K562 (cell line): ENCODE data around the gene CYBRD1. TPM values are rescaled to one million over a fixed set of nuclear protein-coding genes. Genes with fewer than 3 reads are reported as not detected.

Source experiments
- DACH1 ChIP-seq: fragments of 450-650 bp; IDR thresholded peaks from 2 replicates; pipeline ENCODE4 v1.6.1; 2018; ENCODE audit not compliant: partially characterized antibody
- ELF2 ChIP-seq: fragments of 250-450 bp; sonication (Bioruptor Pico); IDR thresholded peaks from 2 replicates; pipeline ENCODE4 v1.5.0; 2021; ENCODE audit warnings: mild to moderate bottlenecking
- MAZ ChIP-seq, 2 experiments: fragments of 450-650 bp in 1 of 2; sonication (generic) in 1 of 2; formaldehyde crosslinking; IDR thresholded peaks in 1 of 2; conservative IDR thresholded peaks in 1 of 2; 2 replicates each; pipeline versions ENCODE4 v1.4.0 to v1.5.0; 2020; ENCODE audit warnings: mild to moderate bottlenecking in 1 of 2, missing genetic modification reagents in 1 of 2
- MTF1 ChIP-seq: fragments of 250-450 bp; sonication (Bioruptor Pico); IDR thresholded peaks from 2 replicates; pipeline ENCODE4 v1.9.0; 2021; ENCODE audit warnings: moderate library complexity, mild to moderate bottlenecking, inconsistent platforms, borderline replicate concordance
- NR2C1 ChIP-seq, 2 experiments: fragments of 450-650 bp; IDR thresholded peaks; 2 replicates each; pipeline ENCODE4 v1.6.1; 2017; ENCODE audit warnings: mild to moderate bottlenecking in 2 of 2, antibody characterized with exemption in 1 of 2, inconsistent platforms in 1 of 2, missing compliant biosample characterization in 1 of 2, missing genetic modification characterization in 1 of 2
- SLC30A9 ChIP-seq: fragments of 250-450 bp; sonication (Bioruptor Pico); IDR thresholded peaks from 2 replicates; pipeline ENCODE4 v1.8.0; 2022; ENCODE audit warnings: mild to moderate bottlenecking, moderate library complexity
- TAF1 ChIP-seq: IDR thresholded peaks from 2 replicates; pipeline ENCODE4 v1.6.1; 2011; ENCODE audit warnings: mild to moderate bottlenecking, low read length, moderate library complexity; ENCODE audit not compliant: insufficient read depth, control insufficient read depth, severe bottlenecking; ENCODE audit errors: extremely low read depth
- TAF15 ChIP-seq: fragments of 200-400 bp; formaldehyde crosslinking; IDR thresholded peaks from 2 replicates; pipeline ENCODE4 v1.6.1; 2017; ENCODE audit warnings: mild to moderate bottlenecking, low read depth, low read length, moderate library complexity
- ZBED1 ChIP-seq: IDR thresholded peaks from 2 replicates; pipeline ENCODE4 v1.6.1; 2014
- ZFP30 ChIP-seq: fragments of 250-450 bp; sonication (Bioruptor Pico); IDR thresholded peaks from 2 replicates; pipeline ENCODE4 v1.8.0; 2022; ENCODE audit warnings: moderate library complexity, mild to moderate bottlenecking, inconsistent platforms, borderline replicate concordance
- ZNF311 ChIP-seq: fragments of 250-450 bp; sonication (Bioruptor Pico); IDR thresholded peaks from 2 replicates; pipeline ENCODE4 v1.4.0; 2020; ENCODE audit warnings: mild to moderate bottlenecking, moderate library complexity
- ZNF407 ChIP-seq: fragments of 450-650 bp; IDR thresholded peaks from 2 replicates; pipeline ENCODE4 v1.6.1; 2016; ENCODE audit warnings: low read depth
- ZNF717 ChIP-seq: fragments of 250-450 bp; sonication (Bioruptor Pico); IDR thresholded peaks from 2 replicates; pipeline ENCODE4 v1.5.0; 2021
- ZNF76 ChIP-seq: fragments of 250-450 bp; sonication (Bioruptor Pico); IDR thresholded peaks from 2 replicates; pipeline ENCODE4 v1.4.0; 2020; ENCODE audit warnings: mild to moderate bottlenecking, moderate library complexity, borderline replicate concordance
- polyA plus RNA-seq, 8 experiments: library from polyadenylated mRNA; depleted of rRNA in 4 of 8; stranded (reverse) in 5 of 8; unstranded in 3 of 8; fragments of >200 nt; fragmentation: Nextera tagmentation in 2 of 8; fragmentation: Illumina TruSeq in 1 of 8; extraction: Ambion mirVana in 2 of 8; extraction: Trizol in 1 of 8; gene quantifications; 2 replicates each; pipeline versions ENCODE4 v1.2.1 to v1.2.3, GENCODE V29; 2011 to 2014; ENCODE audit warnings: inconsistent platforms in 1 of 8, missing spikeins in 1 of 8
- total RNA-seq, 7 experiments: library from RNA; depleted of rRNA in 6 of 7; stranded (reverse); fragments of >200 nt in 6 of 7; fragmentation: Illumina TruSeq in 2 of 7; extraction: Trizol in 2 of 7; gene quantifications; 2 replicates each; pipeline versions ENCODE4 v1.2.1 to v1.2.3, GENCODE V29; 2011 to 2021; ENCODE audit warnings: low replicate concordance in 1 of 7
- TF ChIP-seq, protein P1 (sequence below): fragments of 250-450 bp; sonication (Bioruptor Pico); IDR thresholded peaks from 2 replicates; pipeline ENCODE4 v1.4.0; 2020
- TF ChIP-seq, protein P2 (sequence below): fragments of 450-650 bp; formaldehyde crosslinking; IDR thresholded peaks from 2 replicates; pipeline ENCODE4 v1.4.0; 2020; ENCODE audit warnings: mild to moderate bottlenecking

The CYBRD1 gene
- total and polyA plus RNA-seq, 9 of the 15 experiments (the other 6 are each of a cell fraction or from before 2014, with no cell fraction given), result 9.6 to 22.4 (median 15.6) TPM

DNA sequence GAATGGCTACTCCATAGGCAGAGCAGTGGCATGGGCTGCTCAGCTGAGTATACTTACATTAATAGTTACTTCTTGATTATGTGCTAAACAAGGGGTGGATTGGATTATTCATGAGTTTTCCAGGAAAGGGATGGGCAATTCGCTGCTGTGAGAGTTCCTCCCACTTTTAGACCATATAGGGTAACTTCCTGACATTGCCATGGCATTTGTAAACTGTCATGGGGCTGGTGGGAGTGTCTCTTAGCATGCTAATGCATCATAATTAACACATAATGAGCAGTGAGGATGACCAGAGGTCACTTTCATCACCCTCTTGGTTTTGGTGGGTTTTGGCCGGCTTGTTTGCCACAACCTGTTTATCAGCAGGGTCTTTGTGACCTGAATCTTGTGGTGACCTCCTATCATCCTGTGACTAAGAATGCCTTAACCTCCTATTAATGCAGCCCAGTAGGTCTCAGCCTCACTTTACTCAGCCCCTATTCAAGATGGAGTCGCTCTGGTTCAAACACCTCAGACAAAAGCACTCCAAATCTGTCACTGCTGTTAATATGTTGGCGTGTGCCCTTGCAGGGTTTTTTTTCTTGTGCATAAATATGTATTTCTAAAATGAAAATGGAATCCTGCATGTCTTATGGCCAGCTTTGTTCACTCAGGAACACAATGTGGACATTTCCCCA is 56.0 kb downstream of the CYBRD1 start (continued):
- no peak for TF ChIP-seq ZNF407
- peak; percentile 89 for TF ChIP-seq ZNF311
- no peak for TF ChIP-seq SLC30A9 (CRISPR knock-in tag)
- no peak for TF ChIP-seq ZBED1
- no peak for TF ChIP-seq NR2C1 (IDR thresholded peaks at IDR 0.05)
- peak; percentile 85 for TF ChIP-seq NR2C1 (tag; IDR thresholded peaks at IDR 0.05)
- no peak for TF ChIP-seq DACH1
- TF ChIP-seq, protein P1, sequence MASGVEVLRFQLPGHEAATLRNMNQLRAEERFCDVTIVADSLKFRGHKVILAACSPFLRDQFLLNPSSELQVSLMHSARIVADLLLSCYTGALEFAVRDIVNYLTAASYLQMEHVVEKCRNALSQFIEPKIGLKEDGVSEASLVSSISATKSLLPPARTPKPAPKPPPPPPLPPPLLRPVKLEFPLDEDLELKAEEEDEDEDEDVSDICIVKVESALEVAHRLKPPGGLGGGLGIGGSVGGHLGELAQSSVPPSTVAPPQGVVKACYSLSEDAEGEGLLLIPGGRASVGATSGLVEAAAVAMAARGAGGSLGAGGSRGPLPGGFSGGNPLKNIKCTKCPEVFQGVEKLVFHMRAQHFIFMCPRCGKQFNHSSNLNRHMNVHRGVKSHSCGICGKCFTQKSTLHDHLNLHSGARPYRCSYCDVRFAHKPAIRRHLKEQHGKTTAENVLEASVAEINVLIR (CRISPR knock-in tag), result peak; percentile 61; the same call in 1 of the 2 replicates
- no peak for TF ChIP-seq MAZ (CRISPR knock-in tag; conservative IDR thresholded peaks at IDR 0.05 in 1 of 2, IDR thresholded peaks at IDR 0.05 in 1 of 2)
- no peak for TF ChIP-seq TAF15
- no peak for TF ChIP-seq ZFP30
- TF ChIP-seq ZNF717 (CRISPR knock-in tag), result no peak
- TF ChIP-seq ELF2 (CRISPR knock-in tag), result no peak
- peak; percentile 34; the same call in 1 of the 2 replicates for TF ChIP-seq ZNF76 (CRISPR knock-in tag)
- TF ChIP-seq, protein P2, sequence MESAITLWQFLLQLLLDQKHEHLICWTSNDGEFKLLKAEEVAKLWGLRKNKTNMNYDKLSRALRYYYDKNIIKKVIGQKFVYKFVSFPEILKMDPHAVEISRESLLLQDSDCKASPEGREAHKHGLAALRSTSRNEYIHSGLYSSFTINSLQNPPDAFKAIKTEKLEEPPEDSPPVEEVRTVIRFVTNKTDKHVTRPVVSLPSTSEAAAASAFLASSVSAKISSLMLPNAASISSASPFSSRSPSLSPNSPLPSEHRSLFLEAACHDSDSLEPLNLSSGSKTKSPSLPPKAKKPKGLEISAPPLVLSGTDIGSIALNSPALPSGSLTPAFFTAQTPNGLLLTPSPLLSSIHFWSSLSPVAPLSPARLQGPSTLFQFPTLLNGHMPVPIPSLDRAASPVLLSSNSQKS, result no peak
- TF ChIP-seq TAF1, result no peak
- no peak for TF ChIP-seq MTF1 (CRISPR knock-in tag)
